Thyroid gland (tissue), 4 donors: ENCODE data around the gene APOL6. TPM values are rescaled to one million over a fixed set of nuclear protein-coding genes. Genes with fewer than 3 reads are reported as not detected.
A peak's percentile ranks its signal among the peaks of the same experiment; 100 is the strongest.

Experiments
- DNase-seq, 2 donors: peaks; one replicate each; pipeline ENCODE4 v3.0.0-alpha.2; 2019
- H3K27ac ChIP-seq, 3 donors: fragments of 200-600 bp; sonication (generic); 1 replicate in 2 of 3; 2 replicates in 1 of 3; pipeline ENCODE4 v1.5.1; 2016 to 2019; ENCODE audit warnings: mild to moderate bottlenecking in 1 of 3, moderate library complexity in 1 of 3
- H3K27me3 ChIP-seq: fragments of 200-600 bp; sonication (generic); one replicate; pipeline ENCODE4 v1.5.1; 2019
- H3K36me3 ChIP-seq, 2 donors: fragments of 200-600 bp; sonication (generic); one replicate each; pipeline ENCODE4 v1.5.1; 2016 to 2019
- H3K4me1 ChIP-seq, 2 donors: fragments of 200-600 bp; sonication (generic); one replicate each; pipeline ENCODE4 v1.5.1; 2017 to 2019
- H3K4me3 ChIP-seq, 3 donors: fragments of 200-600 bp; sonication (generic); replicated peaks in 1 of 3; 1 replicate in 2 of 3; 2 replicates in 1 of 3; pipeline ENCODE4 v1.5.1; 2016; ENCODE audit warnings: mild to moderate bottlenecking in 1 of 3
- H3K9me3 ChIP-seq: fragments of 200-600 bp; sonication (generic); one replicate; pipeline ENCODE4 v1.5.1; 2017
- POLR2A ChIP-seq, 2 donors: fragments of 450-650 bp; IDR thresholded peaks; one replicate each; pipeline ENCODE4 v1.6.1; 2017; ENCODE audit warnings: antibody characterized with exemption in 2 of 2, mild to moderate bottlenecking in 2 of 2, moderate library complexity in 1 of 2
- WGBS, 2 donors: methylation state at CpG; one replicate each; pipeline ENCODE4 v1.1.5; 2017; 5-methylcytosine and 5-hydroxymethylcytosine counted together
- intact Hi-C: fragments of 100-400 bp; cut with DNase I; formaldehyde crosslinking; loops from one replicate; pipeline ENCODE4 v1.15.1; 2023
- total RNA-seq, 4 donors: library from RNA; depleted of rRNA; stranded (reverse); fragments of >200 nt; gene quantifications; one replicate each; pipeline ENCODE4 v1.2.3, GENCODE V29; 2016
- TF ChIP-seq, protein P1 (sequence below), 6 experiments: fragments of 200-600 bp in 3 of 6; fragments of 450-650 bp in 3 of 6; sonication (generic) in 3 of 6; IDR thresholded peaks; one replicate each; pipeline ENCODE4 v1.5.1; 2016 to 2019; ENCODE audit warnings: antibody characterized with exemption in 6 of 6, mild to moderate bottlenecking in 2 of 6, inconsistent platforms in 1 of 6, moderate library complexity in 1 of 6

APOL6 gene
- total RNA-seq, 4 donors from 2014 or later, result 17.2 to 28.7 (median 25.2) TPM

DNA sequence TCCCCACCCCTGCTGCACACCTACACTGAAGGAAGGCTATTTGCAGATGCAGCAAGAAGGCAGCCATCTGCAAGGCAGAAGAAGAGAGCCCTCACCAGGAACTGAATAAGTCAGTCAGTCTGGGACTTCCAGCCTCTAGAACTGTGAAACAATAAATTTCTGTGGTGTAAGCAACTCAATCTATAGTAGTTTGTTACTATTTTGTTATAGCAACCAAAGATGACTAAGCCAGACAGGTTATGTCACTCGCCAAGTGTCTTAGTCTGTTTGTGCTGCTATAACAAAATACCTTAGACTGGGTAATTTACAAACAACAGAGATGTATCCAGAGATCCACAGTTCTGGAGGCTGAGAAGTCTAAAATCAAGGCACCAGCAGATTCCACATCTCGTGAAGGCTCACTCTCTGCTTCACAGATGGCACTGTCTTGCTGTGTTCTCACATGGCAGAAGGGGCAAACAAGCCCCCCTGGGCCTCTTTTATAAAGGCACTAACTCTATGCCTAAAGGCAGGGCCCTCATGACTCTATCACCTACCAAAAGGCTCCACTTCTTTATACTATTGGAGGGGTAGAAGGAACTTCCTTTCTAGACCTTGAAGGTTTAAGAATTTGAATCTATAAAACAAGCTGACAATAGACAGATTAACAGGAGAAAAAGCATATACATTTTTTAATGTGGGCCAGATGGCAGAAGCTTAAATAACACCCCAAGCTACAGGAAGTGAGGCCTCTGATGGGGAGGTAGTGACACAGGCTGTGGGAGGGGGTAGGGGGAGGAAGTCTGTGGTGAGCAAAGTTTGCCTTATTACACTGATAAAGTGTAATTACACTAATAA, 12.3 kb downstream of the APOL6 start:
- Histone ChIP-seq H3K9me3 (no peaks in the 10 kb centered on the region), H3K4me1 (peaks cover 19 to 31% of the 10 kb centered on the region in 2 donors), H3K27me3 (no peaks in the 10 kb centered on the region), H3K4me3 (no peak overlapping the region), H3K27ac (peak overlapping the region in 1 of 3 donors; percentile 30), H3K36me3 (peaks cover 9 to 34% of the 10 kb centered on the region in 2 donors)
- WGBS, 2 donors, result 87 to 100% methylated on average over 2 of the region's 2 CpGs
- intact Hi-C loops, result no loop called here
- no peak for DNase-seq
- TF ChIP-seq, protein P1, sequence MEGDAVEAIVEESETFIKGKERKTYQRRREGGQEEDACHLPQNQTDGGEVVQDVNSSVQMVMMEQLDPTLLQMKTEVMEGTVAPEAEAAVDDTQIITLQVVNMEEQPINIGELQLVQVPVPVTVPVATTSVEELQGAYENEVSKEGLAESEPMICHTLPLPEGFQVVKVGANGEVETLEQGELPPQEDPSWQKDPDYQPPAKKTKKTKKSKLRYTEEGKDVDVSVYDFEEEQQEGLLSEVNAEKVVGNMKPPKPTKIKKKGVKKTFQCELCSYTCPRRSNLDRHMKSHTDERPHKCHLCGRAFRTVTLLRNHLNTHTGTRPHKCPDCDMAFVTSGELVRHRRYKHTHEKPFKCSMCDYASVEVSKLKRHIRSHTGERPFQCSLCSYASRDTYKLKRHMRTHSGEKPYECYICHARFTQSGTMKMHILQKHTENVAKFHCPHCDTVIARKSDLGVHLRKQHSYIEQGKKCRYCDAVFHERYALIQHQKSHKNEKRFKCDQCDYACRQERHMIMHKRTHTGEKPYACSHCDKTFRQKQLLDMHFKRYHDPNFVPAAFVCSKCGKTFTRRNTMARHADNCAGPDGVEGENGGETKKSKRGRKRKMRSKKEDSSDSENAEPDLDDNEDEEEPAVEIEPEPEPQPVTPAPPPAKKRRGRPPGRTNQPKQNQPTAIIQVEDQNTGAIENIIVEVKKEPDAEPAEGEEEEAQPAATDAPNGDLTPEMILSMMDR (IDR thresholded peaks at IDR 0.05), result no peak
- TF ChIP-seq POLR2A (IDR thresholded peaks at IDR 0.05), result no peak

DNA sequence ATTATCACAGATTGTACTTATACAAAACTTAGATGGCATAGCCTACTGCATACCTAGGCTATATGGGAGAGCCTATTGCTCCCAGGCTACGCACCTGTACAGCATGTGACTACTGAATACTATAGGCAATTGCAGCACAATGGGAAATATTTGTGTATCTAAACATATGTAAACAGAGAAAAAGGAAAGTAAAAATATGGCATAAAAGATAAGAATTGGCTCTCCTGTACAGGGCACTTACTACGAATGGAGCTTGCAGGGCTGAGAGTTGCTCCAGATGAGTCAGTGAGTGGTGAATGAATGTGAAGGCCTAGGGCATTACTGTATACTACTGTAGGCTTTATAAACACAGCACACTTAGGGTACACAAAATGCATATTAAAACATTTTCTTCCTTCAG, 13.2 kb downstream of the APOL6 start:
- Histone ChIP-seq H3K4me3 (no peak overlapping the region), H3K36me3 (peaks cover 9 to 33% of the 10 kb centered on the region in 2 donors), H3K4me1 (peaks cover 19 to 31% of the 10 kb centered on the region in 2 donors), H3K27ac (peak overlapping the region in 2 of 3 donors; percentile 91 to 96), H3K9me3 (no peaks in the 10 kb centered on the region), H3K27me3 (no peaks in the 10 kb centered on the region)
- no peak for DNase-seq
- WGBS, 2 donors, result 78 to 83% methylated on average over 2 of the region's 2 CpGs
- TF ChIP-seq, protein P1 (IDR thresholded peaks at IDR 0.05), result no peak
- TF ChIP-seq POLR2A (IDR thresholded peaks at IDR 0.05), result no peak
- intact Hi-C loops, result no loop called here

DNA sequence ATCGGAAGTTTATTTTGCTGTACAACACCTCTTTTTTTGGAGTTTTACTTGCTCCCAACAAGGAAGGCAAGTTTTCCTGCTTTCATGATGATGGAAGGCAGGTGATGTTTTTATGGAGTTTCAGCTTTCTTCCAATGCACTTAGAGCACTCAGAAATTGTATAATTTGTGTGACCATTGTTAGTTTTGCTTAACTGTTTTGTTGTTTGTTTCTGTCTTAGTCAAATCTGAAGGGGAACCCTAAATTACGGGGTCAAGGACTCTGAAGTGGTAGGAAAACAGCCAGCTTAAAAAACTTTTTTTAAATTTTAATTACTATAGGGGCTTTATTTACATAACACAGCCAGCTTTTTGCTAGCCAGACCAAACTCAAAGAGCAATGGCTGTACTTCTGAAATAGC, 14.7 kb downstream of the APOL6 start:
- H3K36me3 ChIP-seq, result peaks cover 9 to 22% of the 10 kb centered on the region in 2 donors

DNA sequence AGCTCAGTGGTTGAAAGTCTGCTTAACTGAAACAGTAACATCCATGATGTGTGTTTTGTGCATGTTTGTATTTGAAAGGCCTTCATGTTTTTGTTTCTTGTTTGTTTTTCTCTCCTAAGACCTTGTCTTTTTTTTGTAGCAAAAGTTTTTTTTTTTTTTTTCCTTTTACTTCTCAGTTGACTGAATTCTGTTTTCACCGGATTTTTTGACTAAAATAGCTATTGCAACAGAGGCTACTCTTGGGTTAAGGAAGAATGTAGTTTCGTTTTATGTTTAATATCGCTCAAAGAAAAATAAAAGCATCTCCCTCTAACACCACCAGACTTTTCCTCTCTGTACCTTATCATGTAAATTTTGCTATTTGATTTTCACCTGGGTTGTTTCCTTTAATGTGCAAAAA, 15.1 kb downstream of the APOL6 start:
- Histone ChIP-seq H3K9me3 (no peaks in the 10 kb centered on the region), H3K36me3 (peaks cover 9 to 20% of the 10 kb centered on the region in 2 donors), H3K27me3 (no peaks in the 10 kb centered on the region), H3K27ac (peak overlapping the region; percentile 66 to 96 (median 91)), H3K4me1 (peaks cover 19 to 31% of the 10 kb centered on the region in 2 donors), H3K4me3 (no peak overlapping the region)
- 18 to 25% methylated on average over 3 of the region's 3 CpGs for WGBS, 2 donors
- TF ChIP-seq, protein P1 (IDR thresholded peaks at IDR 0.05), result no peak
- TF ChIP-seq POLR2A (IDR thresholded peaks at IDR 0.05), result no peak
- intact Hi-C loops, result no loop called here
- no peak for DNase-seq

More for the DNA sequence above, 14.7 kb downstream of the APOL6 start:
- intact Hi-C loops, result no loop called here
- Histone ChIP-seq H3K27me3 (no peaks in the 10 kb centered on the region), H3K27ac (peak overlapping the region; percentile 66 to 96 (median 91)), H3K9me3 (no peaks in the 10 kb centered on the region), H3K4me3 (no peak overlapping the region), H3K4me1 (peaks cover 19 to 31% of the 10 kb centered on the region in 2 donors)
- 59 to 63% methylated on average over 2 of the region's 2 CpGs for WGBS, 2 donors
- no peak for TF ChIP-seq POLR2A (IDR thresholded peaks at IDR 0.05)
- TF ChIP-seq, protein P1 (IDR thresholded peaks at IDR 0.05), result peak in 1 of 6 experiments; percentile 1
- no peak for DNase-seq
